Esophagus squamous epithelium (tissue), 4 donors: ENCODE data around the gene ISYNA1.

Experiments used
- CTCF ChIP-seq, 6 experiments: fragments of 450-650 bp in 4 of 6; fragments of 200-600 bp in 2 of 6; sonication (generic) in 2 of 6; IDR thresholded peaks; one replicate each; pipeline ENCODE4 v1.5.1; 2016 to 2019; ENCODE audit warnings: antibody characterized with exemption in 6 of 6, mild to moderate bottlenecking in 4 of 6, moderate library complexity in 4 of 6
- POLR2A ChIP-seq, 4 donors: fragments of 450-650 bp; IDR thresholded peaks; one replicate each; pipeline ENCODE4 v1.6.1; 2017; ENCODE audit warnings: antibody characterized with exemption in 4 of 4, mild to moderate bottlenecking in 4 of 4, moderate library complexity in 3 of 4

DNA sequence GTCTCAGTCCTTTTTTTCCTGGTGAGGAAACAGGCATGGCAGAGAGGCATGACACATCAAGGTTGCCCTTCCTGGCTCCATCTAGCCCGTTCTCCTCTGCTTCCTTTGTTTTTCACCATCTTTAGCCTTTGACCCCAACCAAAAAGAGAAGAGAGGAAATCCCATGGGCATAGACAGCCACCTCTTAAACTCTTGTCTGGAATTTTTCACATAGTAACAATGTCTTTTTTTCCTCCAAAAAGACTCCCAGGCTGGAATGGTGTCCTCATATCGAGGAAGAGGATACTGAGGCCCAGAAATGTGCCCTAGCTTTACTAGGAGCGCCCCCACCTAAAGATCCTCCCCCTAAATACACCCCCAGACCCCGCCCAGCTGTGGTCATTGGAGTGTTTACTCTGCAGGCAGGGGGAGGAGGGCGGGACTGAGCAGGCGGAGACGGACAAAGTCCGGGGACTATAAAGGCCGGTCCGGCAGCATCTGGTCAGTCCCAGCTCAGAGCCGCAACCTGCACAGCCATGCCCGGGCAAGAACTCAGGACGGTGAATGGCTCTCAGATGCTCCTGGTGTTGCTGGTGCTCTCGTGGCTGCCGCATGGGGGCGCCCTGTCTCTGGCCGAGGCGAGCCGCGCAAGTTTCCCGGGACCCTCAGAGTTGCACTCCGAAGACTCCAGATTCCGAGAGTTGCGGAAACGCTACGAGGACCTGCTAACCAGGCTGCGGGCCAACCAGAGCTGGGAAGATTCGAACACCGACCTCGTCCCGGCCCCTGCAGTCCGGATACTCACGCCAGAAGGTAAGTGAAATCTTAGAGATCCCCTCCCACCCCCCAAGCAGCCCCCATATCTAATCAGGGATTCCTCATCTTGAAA lies 52.0 kb downstream of the ISYNA1 start, which contains the start of gene GDF15:
- TF ChIP-seq CTCF (IDR thresholded peaks at IDR 0.05) (peak in 5 of 6 experiments; percentile 21 to 64 (median 43)), POLR2A (IDR thresholded peaks at IDR 0.05) (peak in 2 of 4 donors; percentile 31 to 67)
